SIG-M5 (cell line): Measurements from ENCODE around the gene DICER1.

Experiments
- DNase-seq: peaks from one replicate; lab custom pipeline; 2025; lab: John Stamatoyannopoulos, UW

The DICER1 gene

GRCh38 chr14:95122621-95122945, 34.7 kb downstream of the DICER1 start:
- DNase-seq: no peak

GRCh38 chr14:95121911-95122620, 35.3 kb downstream of the DICER1 start:
- DNase-seq: no peak

GRCh38 chr14:95119336-95119735, 38.0 kb downstream of the DICER1 start:
- no peak for DNase-seq

GRCh38 chr14:95117937-95118721, 39.2 kb downstream of the DICER1 start:
- no peak for DNase-seq

GRCh38 chr14:95113476-95113875, 43.9 kb downstream of the DICER1 start:
- no peak for DNase-seq

GRCh38 chr14:95111507-95112164, 45.7 kb downstream of the DICER1 start:
- DNase-seq: no peak

- no peak for DNase-seq
Observed at GRCh38 chr14:95110178-95110577, 47.2 kb downstream of the DICER1 start.

GRCh38 chr14:95107711-95108110, 49.6 kb downstream of the DICER1 start:
- no peak for DNase-seq

- DNase-seq: no peak
Observed at GRCh38 chr14:95106971-95107370, 50.4 kb downstream of the DICER1 start.

GRCh38 chr14:95104911-95105310, 52.4 kb downstream of the DICER1 start:
- no peak for DNase-seq

GRCh38 chr14:95102680-95103044, 54.7 kb downstream of the DICER1 start:
- no peak for DNase-seq

- no peak for DNase-seq
Observed at GRCh38 chr14:95101736-95102679, 55.3 kb downstream of the DICER1 start.

GRCh38 chr14:95098984-95099599, 58.2 kb downstream of the DICER1 start:
- DNase-seq: peak; percentile 4

- DNase-seq: no peak
Observed at GRCh38 chr14:95097385-95097784, 59.9 kb downstream of the DICER1 start.

- DNase-seq: no peak
Observed at GRCh38 chr14:95096476-95096875, 60.9 kb downstream of the DICER1 start.

GRCh38 chr14:95095996-95096395, 61.3 kb downstream of the DICER1 start:
- DNase-seq: no peak

- DNase-seq: no peak
Observed at GRCh38 chr14:95092723-95093122, 64.6 kb downstream of the DICER1 start.

GRCh38 chr14:95091581-95091980, 65.7 kb downstream of the DICER1 start:
- DNase-seq: no peak

GRCh38 chr14:95088665-95089064, 68.7 kb downstream of the DICER1 start:
- DNase-seq: no peak

- DNase-seq: no peak
Observed at GRCh38 chr14:95087619-95088018, 69.7 kb downstream of the DICER1 start.

- no peak for DNase-seq
Observed at GRCh38 chr14:95085321-95085720, 72.0 kb downstream of the DICER1 start.

- DNase-seq: no peak
Observed at GRCh38 chr14:95078867-95079266, 78.5 kb downstream of the DICER1 start.
